ENCODE measurements around the gene ACTR10. TPM values are rescaled to one million over a fixed set of nuclear protein-coding genes. Genes with fewer than 3 reads are reported as not detected.

Gene ACTR10
- total and polyA plus RNA-seq, 9 of the 15 experiments (the other 6 are each of a cell fraction or from before 2014, with no cell fraction given) = 22.0 to 66.1 (median 34.1) TPM

Small RNA genes lying within 50 kb of the gene (small RNA-seq; reads per million reads assigned to genes)
- not detected for gene RN7SL598P

Other genes with a start within 250 kb of the ACTR10 start
- gene ARMH4, start 47.9 kb upstream of the ACTR10 start, total RNA-seq (2014; rRNA removed) = 0.04 TPM in 1 of 2 replicates, not detected in the other
- gene ARMH4, start 47.9 kb upstream of the ACTR10 start, total RNA-seq (2014; rRNA removed; fragmentation: Illumina TruSeq; extraction: Trizol) = 0.22 and 0.38 TPM in 2 replicates
- gene ARMH4, start 47.9 kb upstream of the ACTR10 start, total RNA-seq (2015; rRNA removed; fragmentation: Illumina TruSeq; extraction: Trizol) = 0.45 TPM in 1 of 2 replicates, not detected in the other
- 0.07 and 0.27 TPM in 2 replicates for gene ARMH4, start 47.9 kb upstream of the ACTR10 start, total RNA-seq (2021)
- gene ARMH4, start 47.9 kb upstream of the ACTR10 start, polyA plus RNA-seq (2011; rRNA removed) = 0.07 and 0.16 TPM in 2 replicates
- 0.06 and 0.08 TPM in 2 replicates for gene ARMH4, start 47.9 kb upstream of the ACTR10 start, polyA plus RNA-seq (2014; fragmentation: Illumina TruSeq; extraction: Trizol)
- under 1 TPM; 0.73 to 0.98 TPM for gene ARMH4, start 47.9 kb upstream of the ACTR10 start, polyA plus RNA-seq (2014; fragmentation: Nextera tagmentation; extraction: Ambion mirVana)
- 0.01 and 0.07 TPM in 2 replicates for gene ARMH4, start 47.9 kb upstream of the ACTR10 start, polyA plus RNA-seq (2014; rRNA removed)
- 119 and 142 TPM in 2 replicates for gene PSMA3, start 44.7 kb downstream of the ACTR10 start, total RNA-seq (2014; rRNA removed)
- gene PSMA3, start 44.7 kb downstream of the ACTR10 start, total RNA-seq (2014; rRNA removed; fragmentation: Illumina TruSeq; extraction: Trizol) = 165 and 194 TPM in 2 replicates
- 124 and 129 TPM in 2 replicates for gene PSMA3, start 44.7 kb downstream of the ACTR10 start, total RNA-seq (2015; rRNA removed; fragmentation: Illumina TruSeq; extraction: Trizol)
- 271 and 299 TPM in 2 replicates for gene PSMA3, start 44.7 kb downstream of the ACTR10 start, total RNA-seq (2021)
- gene PSMA3, start 44.7 kb downstream of the ACTR10 start, polyA plus RNA-seq (2011; rRNA removed) = 384 and 470 TPM in 2 replicates
- 303 and 319 TPM in 2 replicates for gene PSMA3, start 44.7 kb downstream of the ACTR10 start, polyA plus RNA-seq (2014; fragmentation: Illumina TruSeq; extraction: Trizol)
- 100 to 1,000 TPM; 667 to 786 TPM for gene PSMA3, start 44.7 kb downstream of the ACTR10 start, polyA plus RNA-seq (2014; fragmentation: Nextera tagmentation; extraction: Ambion mirVana)
- 354 and 374 TPM in 2 replicates for gene PSMA3, start 44.7 kb downstream of the ACTR10 start, polyA plus RNA-seq (2014; rRNA removed)
- 6.5 and 6.9 TPM in 2 replicates for gene ARID4A, start 98.4 kb downstream of the ACTR10 start, total RNA-seq (2014; rRNA removed)
- 9.5 and 11.9 TPM in 2 replicates for gene ARID4A, start 98.4 kb downstream of the ACTR10 start, total RNA-seq (2014; rRNA removed; fragmentation: Illumina TruSeq; extraction: Trizol)
- gene ARID4A, start 98.4 kb downstream of the ACTR10 start, total RNA-seq (2015; rRNA removed; fragmentation: Illumina TruSeq; extraction: Trizol) = 8.4 and 8.7 TPM in 2 replicates
- 8.4 and 11.5 TPM in 2 replicates for gene ARID4A, start 98.4 kb downstream of the ACTR10 start, total RNA-seq (2021)
- 7.3 and 9.0 TPM in 2 replicates for gene ARID4A, start 98.4 kb downstream of the ACTR10 start, polyA plus RNA-seq (2011; rRNA removed)
- 7.4 and 9.4 TPM in 2 replicates for gene ARID4A, start 98.4 kb downstream of the ACTR10 start, polyA plus RNA-seq (2014; fragmentation: Illumina TruSeq; extraction: Trizol)
- gene ARID4A, start 98.4 kb downstream of the ACTR10 start, polyA plus RNA-seq (2014; fragmentation: Nextera tagmentation; extraction: Ambion mirVana) = 1 to 10 TPM; 2.4 to 2.8 TPM
- 7.1 and 7.5 TPM in 2 replicates for gene ARID4A, start 98.4 kb downstream of the ACTR10 start, polyA plus RNA-seq (2014; rRNA removed)
- gene TOMM20L, start 195.8 kb downstream of the ACTR10 start, total RNA-seq (2014; rRNA removed) = not detected in 2 replicates
- gene TOMM20L, start 195.8 kb downstream of the ACTR10 start, total RNA-seq (2014; rRNA removed; fragmentation: Illumina TruSeq; extraction: Trizol) = not detected in 2 replicates
- gene TOMM20L, start 195.8 kb downstream of the ACTR10 start, total RNA-seq (2015; rRNA removed; fragmentation: Illumina TruSeq; extraction: Trizol) = not detected in 2 replicates
- not detected in 2 replicates for gene TOMM20L, start 195.8 kb downstream of the ACTR10 start, total RNA-seq (2021)
- not detected in 2 replicates for gene TOMM20L, start 195.8 kb downstream of the ACTR10 start, polyA plus RNA-seq (2011; rRNA removed)
- gene TOMM20L, start 195.8 kb downstream of the ACTR10 start, polyA plus RNA-seq (2014; fragmentation: Illumina TruSeq; extraction: Trizol) = not detected in 2 replicates
- gene TOMM20L, start 195.8 kb downstream of the ACTR10 start, polyA plus RNA-seq (2014; fragmentation: Nextera tagmentation; extraction: Ambion mirVana) = not detected
- gene TOMM20L, start 195.8 kb downstream of the ACTR10 start, polyA plus RNA-seq (2014; rRNA removed) = not detected in 2 replicates
- 42.9 and 48.2 TPM in 2 replicates for gene TIMM9, start 227.4 kb downstream of the ACTR10 start, total RNA-seq (2014; rRNA removed)
- 50.9 and 59.9 TPM in 2 replicates for gene TIMM9, start 227.4 kb downstream of the ACTR10 start, total RNA-seq (2014; rRNA removed; fragmentation: Illumina TruSeq; extraction: Trizol)
- gene TIMM9, start 227.4 kb downstream of the ACTR10 start, total RNA-seq (2015; rRNA removed; fragmentation: Illumina TruSeq; extraction: Trizol) = 59.7 and 62.9 TPM in 2 replicates
- 53.2 and 61.2 TPM in 2 replicates for gene TIMM9, start 227.4 kb downstream of the ACTR10 start, total RNA-seq (2021)
- gene TIMM9, start 227.4 kb downstream of the ACTR10 start, polyA plus RNA-seq (2011; rRNA removed) = 24.7 and 28.0 TPM in 2 replicates
- 76.8 and 101 TPM in 2 replicates for gene TIMM9, start 227.4 kb downstream of the ACTR10 start, polyA plus RNA-seq (2014; fragmentation: Illumina TruSeq; extraction: Trizol)
- gene TIMM9, start 227.4 kb downstream of the ACTR10 start, polyA plus RNA-seq (2014; fragmentation: Nextera tagmentation; extraction: Ambion mirVana) = 10 to 100 TPM; 84.3 to 89.4 TPM
- 54.3 and 63.0 TPM in 2 replicates for gene TIMM9, start 227.4 kb downstream of the ACTR10 start, polyA plus RNA-seq (2014; rRNA removed)
- gene KIAA0586, start 227.6 kb downstream of the ACTR10 start, total RNA-seq (2014; rRNA removed) = 13.9 and 15.0 TPM in 2 replicates
- gene KIAA0586, start 227.6 kb downstream of the ACTR10 start, total RNA-seq (2014; rRNA removed; fragmentation: Illumina TruSeq; extraction: Trizol) = 30.9 and 37.5 TPM in 2 replicates
- gene KIAA0586, start 227.6 kb downstream of the ACTR10 start, total RNA-seq (2015; rRNA removed; fragmentation: Illumina TruSeq; extraction: Trizol) = 24.2 and 27.9 TPM in 2 replicates
- 21.2 and 24.4 TPM in 2 replicates for gene KIAA0586, start 227.6 kb downstream of the ACTR10 start, total RNA-seq (2021)
- gene KIAA0586, start 227.6 kb downstream of the ACTR10 start, polyA plus RNA-seq (2011; rRNA removed) = 27.9 and 28.7 TPM in 2 replicates
- 21.3 and 22.6 TPM in 2 replicates for gene KIAA0586, start 227.6 kb downstream of the ACTR10 start, polyA plus RNA-seq (2014; fragmentation: Illumina TruSeq; extraction: Trizol)
- gene KIAA0586, start 227.6 kb downstream of the ACTR10 start, polyA plus RNA-seq (2014; fragmentation: Nextera tagmentation; extraction: Ambion mirVana) = 10 to 100 TPM; 11.2 to 14.7 TPM
- 10.0 and 11.4 TPM in 2 replicates for gene KIAA0586, start 227.6 kb downstream of the ACTR10 start, polyA plus RNA-seq (2014; rRNA removed)